ENCODE results near the gene MTG2.

The MTG2 gene

GRCh38 chr20:62210496-62210855, 27.6 kb downstream of the MTG2 start (continued):
- TF ChIP-seq, protein P1, sequence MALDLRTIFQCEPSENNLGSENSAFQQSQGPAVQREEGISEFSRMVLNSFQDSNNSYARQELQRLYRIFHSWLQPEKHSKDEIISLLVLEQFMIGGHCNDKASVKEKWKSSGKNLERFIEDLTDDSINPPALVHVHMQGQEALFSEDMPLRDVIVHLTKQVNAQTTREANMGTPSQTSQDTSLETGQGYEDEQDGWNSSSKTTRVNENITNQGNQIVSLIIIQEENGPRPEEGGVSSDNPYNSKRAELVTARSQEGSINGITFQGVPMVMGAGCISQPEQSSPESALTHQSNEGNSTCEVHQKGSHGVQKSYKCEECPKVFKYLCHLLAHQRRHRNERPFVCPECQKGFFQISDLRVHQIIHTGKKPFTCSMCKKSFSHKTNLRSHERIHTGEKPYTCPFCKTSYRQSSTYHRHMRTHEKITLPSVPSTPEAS (tag by site-specific recombination; IDR thresholded peaks at IDR 0.05), result no peak

- no peaks in the 10 kb centered on the region for H3K9me3 ChIP-seq (ENCODE audit: control insufficient read depth, insufficient read depth, low read depth, low read length)
- no peaks in the 10 kb centered on the region for H3K36me3 ChIP-seq (ENCODE audit: control insufficient read depth in 2 of 2, insufficient read depth in 1 of 2, low read length in 2 of 2)
- no peak overlapping the region for H3K27ac ChIP-seq (ENCODE audit: extremely low read depth, low read depth, low read length)
- ChIA-PET CTCF (no interaction called here), POLR2A (no interaction called here)
- H3K4me3 ChIP-seq (ENCODE audit: low read depth, low read length), result no peak overlapping the region
- TF ChIP-seq ZNF175 (tag by site-specific recombination; IDR thresholded peaks at IDR 0.05), result no peak
- no peak for TF ChIP-seq ZNF324 (tag by site-specific recombination; IDR thresholded peaks at IDR 0.05)
- TF ChIP-seq HOXC10 (CRISPR knock-in tag; IDR thresholded peaks at IDR 0.05), result no peak
- TF ChIP-seq ZNF514 (tag by site-specific recombination; IDR thresholded peaks at IDR 0.05), result no peak
- TF ChIP-seq ZNF433 (tag by site-specific recombination; IDR thresholded peaks at IDR 0.05; ENCODE audit: low read depth), result no peak
- TF ChIP-seq, protein P2, sequence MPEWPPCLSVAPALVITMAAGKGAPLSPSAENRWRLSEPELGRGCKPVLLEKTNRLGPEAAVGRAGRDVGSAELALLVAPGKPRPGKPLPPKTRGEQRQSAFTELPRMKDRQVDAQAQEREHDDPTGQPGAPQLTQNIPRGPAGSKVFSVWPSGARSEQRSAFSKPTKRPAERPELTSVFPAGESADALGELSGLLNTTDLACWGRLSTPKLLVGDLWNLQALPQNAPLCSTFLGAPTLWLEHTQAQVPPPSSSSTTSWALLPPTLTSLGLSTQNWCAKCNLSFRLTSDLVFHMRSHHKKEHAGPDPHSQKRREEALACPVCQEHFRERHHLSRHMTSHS (tag by site-specific recombination; IDR thresholded peaks at IDR 0.05), result no peak
- no peak for TF ChIP-seq ZNF416 (tag by site-specific recombination; IDR thresholded peaks at IDR 0.05)
- TF ChIP-seq ZNF501 (tag by site-specific recombination; IDR thresholded peaks at IDR 0.05), result no peak
- TF ChIP-seq ZNF621 (tag by site-specific recombination; IDR thresholded peaks at IDR 0.05), result no peak
- no peak for TF ChIP-seq ZNF660 (tag by site-specific recombination; IDR thresholded peaks at IDR 0.05)
- TF ChIP-seq KLF8 (tag by site-specific recombination; IDR thresholded peaks at IDR 0.05), result no peak
- TF ChIP-seq ZNF629 (tag by site-specific recombination; IDR thresholded peaks at IDR 0.05), result no peak
- TF ChIP-seq ZNF747 (tag by site-specific recombination; IDR thresholded peaks at IDR 0.05), result no peak
- no peak for TF ChIP-seq ZNF133 (tag by site-specific recombination; IDR thresholded peaks at IDR 0.05)
- TF ChIP-seq GFI1B (tag by site-specific recombination; IDR thresholded peaks at IDR 0.05), result no peak
- TF ChIP-seq ZNF776 (tag by site-specific recombination; IDR thresholded peaks at IDR 0.05; ENCODE audit: borderline replicate concordance), result no peak
- no peak for TF ChIP-seq ZNF600 (tag by site-specific recombination; IDR thresholded peaks at IDR 0.05)
- H3K4me1 ChIP-seq (ENCODE audit: control insufficient read depth, insufficient read depth, low read length), result no peaks in the 10 kb centered on the region
These were observed 28.4 kb downstream of the MTG2 start for GRCh38 chr20:62211216-62211615.

GRCh38 chr20:62211769-62212288, 29.0 kb downstream of the MTG2 start:
- Histone ChIP-seq H3K4me3 (ENCODE audit: low read depth, low read length) (no peak overlapping the region), H3K27ac (ENCODE audit: extremely low read depth, low read depth, low read length) (no peak overlapping the region), H3K9me3 (ENCODE audit: control insufficient read depth, insufficient read depth, low read depth, low read length) (no peaks in the 10 kb centered on the region), H3K36me3 (ENCODE audit: control insufficient read depth in 2 of 2, insufficient read depth in 1 of 2, low read length in 2 of 2) (no peaks in the 10 kb centered on the region), H3K4me1 (ENCODE audit: control insufficient read depth, insufficient read depth, low read length) (no peaks in the 10 kb centered on the region)
- CTCF ChIA-PET, result interaction anchor here (0.6 kb wide), 1 partner anchor 66 kb away, joined by 3 read pairs; no protein-coding TSS in a partner anchor
- POLR2A ChIA-PET, result no interaction called here
- TF ChIP-seq ZNF664 (tag by site-specific recombination; IDR thresholded peaks at IDR 0.05), result peak; percentile 46; the same call in 1 of the 2 replicates
- no peak for TF ChIP-seq ZNF654 (tag by site-specific recombination; IDR thresholded peaks at IDR 0.05; ENCODE audit: low read depth)
- no peak for TF ChIP-seq ZNF624 (tag by site-specific recombination; IDR thresholded peaks at IDR 0.05)

DNA sequence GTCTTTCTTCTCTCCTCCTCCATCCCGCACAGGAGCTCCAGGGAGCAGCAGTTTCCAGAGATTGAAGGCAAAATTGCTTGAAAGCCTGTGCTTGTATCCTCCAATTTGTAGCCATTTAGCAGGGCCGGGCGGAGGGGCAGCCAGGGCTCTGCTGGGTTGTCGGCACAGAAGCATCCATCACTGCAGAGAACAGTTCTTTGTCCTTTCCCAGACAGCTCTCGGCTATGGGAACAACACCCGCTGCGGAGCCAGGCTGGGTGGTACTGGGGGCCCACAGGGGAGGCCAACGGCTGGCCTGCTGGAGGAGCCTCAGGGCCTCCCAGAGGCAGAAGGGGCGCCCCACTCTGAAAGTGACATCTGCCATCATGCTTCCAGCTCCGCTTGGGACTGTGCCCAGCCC, 29.5 kb downstream of the MTG2 start:
- Histone ChIP-seq H3K4me1 (ENCODE audit: control insufficient read depth, insufficient read depth, low read length) (no peaks in the 10 kb centered on the region), H3K27ac (ENCODE audit: extremely low read depth, low read depth, low read length) (no peak overlapping the region), H3K36me3 (ENCODE audit: control insufficient read depth in 2 of 2, insufficient read depth in 1 of 2, low read length in 2 of 2) (no peaks in the 10 kb centered on the region), H3K4me3 (ENCODE audit: low read depth, low read length) (no peak overlapping the region), H3K9me3 (ENCODE audit: control insufficient read depth, insufficient read depth, low read depth, low read length) (no peaks in the 10 kb centered on the region)
- CTCF ChIA-PET, result interaction anchor here (0.6 kb wide), 1 partner anchor 66 kb away, joined by 3 read pairs; no protein-coding TSS in a partner anchor
- POLR2A ChIA-PET, result no interaction called here
- no peak for TF ChIP-seq ZNF354C (tag by site-specific recombination; IDR thresholded peaks at IDR 0.05; ENCODE audit: borderline replicate concordance, low read depth)
- TF ChIP-seq PATZ1 (tag by site-specific recombination; IDR thresholded peaks at IDR 0.05), result 0 out of 2 replicates have a peak, but pooled peaks have one; percentile 27
- no peak for TF ChIP-seq ZFP69B (tag by site-specific recombination; IDR thresholded peaks at IDR 0.05)
- TF ChIP-seq, protein P3, sequence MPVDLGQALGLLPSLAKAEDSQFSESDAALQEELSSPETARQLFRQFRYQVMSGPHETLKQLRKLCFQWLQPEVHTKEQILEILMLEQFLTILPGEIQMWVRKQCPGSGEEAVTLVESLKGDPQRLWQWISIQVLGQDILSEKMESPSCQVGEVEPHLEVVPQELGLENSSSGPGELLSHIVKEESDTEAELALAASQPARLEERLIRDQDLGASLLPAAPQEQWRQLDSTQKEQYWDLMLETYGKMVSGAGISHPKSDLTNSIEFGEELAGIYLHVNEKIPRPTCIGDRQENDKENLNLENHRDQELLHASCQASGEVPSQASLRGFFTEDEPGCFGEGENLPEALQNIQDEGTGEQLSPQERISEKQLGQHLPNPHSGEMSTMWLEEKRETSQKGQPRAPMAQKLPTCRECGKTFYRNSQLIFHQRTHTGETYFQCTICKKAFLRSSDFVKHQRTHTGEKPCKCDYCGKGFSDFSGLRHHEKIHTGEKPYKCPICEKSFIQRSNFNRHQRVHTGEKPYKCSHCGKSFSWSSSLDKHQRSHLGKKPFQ (tag by site-specific recombination; IDR thresholded peaks at IDR 0.05), result no peak
- no peak for TF ChIP-seq ZNF629 (tag by site-specific recombination; IDR thresholded peaks at IDR 0.05)
